Stimulated activated CD4-positive, alpha-beta T cell treated with anti-CD3 and anti-CD28 coated beads, TNF-alpha, amount 100 ng/mL, for 24 hours (primary cell): ENCODE results near the gene MS4A14.
"Not testable (repeated sequence)": the region's sequence is repeated elsewhere in the genome, so short reads cannot be mapped to it uniquely, and the experiment has no call there.

Experiments used
- DNase-seq, 3 experiments: peaks; one replicate each; pipeline ENCODE4 v3.0.0-alpha.2; 2020; ENCODE audit warnings: low read depth in 3 of 3

The MS4A14 gene

GRCh38 chr11:60389279-60389910, 6.9 kb upstream of the MS4A14 start:
- no peak for DNase-seq

- no peak for DNase-seq
Measured at GRCh38 chr11:60390419-60390818, 5.8 kb upstream of the MS4A14 start.

GRCh38 chr11:60392361-60392760, 3.9 kb upstream of the MS4A14 start:
- no peak for DNase-seq

GRCh38 chr11:60393016-60393415, 3.2 kb upstream of the MS4A14 start:
- DNase-seq, result no peak

GRCh38 chr11:60394666-60395380, 1.4 kb upstream of the MS4A14 start:
- no peak for DNase-seq

- DNase-seq, result no peak
Measured at GRCh38 chr11:60396799-60397198, 540 bp downstream of the MS4A14 start.

GRCh38 chr11:60420015-60420414, 23.8 kb downstream of the MS4A14 start:
- no peak for DNase-seq

- no peak for DNase-seq
Measured at GRCh38 chr11:60422609-60423008, 26.4 kb downstream of the MS4A14 start.

- no peak for DNase-seq
Measured at GRCh38 chr11:60428517-60428916, 32.3 kb downstream of the MS4A14 start.

- DNase-seq, result no peak
Measured at GRCh38 chr11:60429272-60429671, 33.0 kb downstream of the MS4A14 start, which contains the start of gene MS4A5. TSS of gene MS4A5 (plus strand) at chr11:60429572. CDS start at chr11:60429675, 103 bp downstream.

GRCh38 chr11:60431251-60431650, 35.0 kb downstream of the MS4A14 start:
- DNase-seq, result no peak

- DNase-seq, result no peak
Measured at GRCh38 chr11:60433401-60433800, 37.1 kb downstream of the MS4A14 start.

- DNase-seq, result no peak
Measured at GRCh38 chr11:60447070-60447469, 50.8 kb downstream of the MS4A14 start.

- no peak for DNase-seq
Measured at GRCh38 chr11:60447846-60448245, 51.6 kb downstream of the MS4A14 start.

- DNase-seq, result not testable (repeated sequence)
Measured at GRCh38 chr11:60451185-60451584, 54.9 kb downstream of the MS4A14 start.

- no peak for DNase-seq
Measured at GRCh38 chr11:60454212-60454611, 58.0 kb downstream of the MS4A14 start.

GRCh38 chr11:60455531-60456042, 59.3 kb downstream of the MS4A14 start, which contains the start of gene MS4A1:
TSS of gene MS4A1 (plus strand) at chr11:60455847. CDS start at chr11:60462375, 6,528 bp downstream.
- DNase-seq, result no peak

- DNase-seq, result no peak
Measured at GRCh38 chr11:60457576-60457975, 61.3 kb downstream of the MS4A14 start.

GRCh38 chr11:60459345-60459744, 63.1 kb downstream of the MS4A14 start:
- no peak for DNase-seq
